ENCODE measurements around the gene XXYLT1.

Gene XXYLT1

GRCh38 chr3:195271410-195272243, 668 bp upstream of the XXYLT1 start:
- Mint-ChIP-seq H3K4me3 (peak overlapping the region; percentile 89), H3K36me3 (peaks cover 2% of the 10 kb centered on the region), H3K27ac (peak overlapping the region; percentile 87), H3K4me1 (peaks cover 26% of the 10 kb centered on the region), H3K9me3 (no peaks in the 10 kb centered on the region), H3K27me3 (no peaks in the 10 kb centered on the region)

GRCh38 chr3:195270079-195270816, 711 bp downstream of the XXYLT1 start:
- H3K4me3 Mint-ChIP-seq, result peak overlapping the region; percentile 87
- peak overlapping the region; percentile 79 for H3K27ac Mint-ChIP-seq
- no peaks in the 10 kb centered on the region for H3K9me3 Mint-ChIP-seq
- H3K4me1 Mint-ChIP-seq, result peaks cover 26% of the 10 kb centered on the region
- peaks cover 2% of the 10 kb centered on the region for H3K36me3 Mint-ChIP-seq
- no peaks in the 10 kb centered on the region for H3K27me3 Mint-ChIP-seq

- H3K4me3 Mint-ChIP-seq, result peak overlapping the region; percentile 87
- peaks cover 26% of the 10 kb centered on the region for H3K4me1 Mint-ChIP-seq
- H3K27me3 Mint-ChIP-seq, result no peaks in the 10 kb centered on the region
- H3K27ac Mint-ChIP-seq, result no peak overlapping the region
- no peaks in the 10 kb centered on the region for H3K9me3 Mint-ChIP-seq
- peaks cover 4% of the 10 kb centered on the region for H3K36me3 Mint-ChIP-seq
Measured at GRCh38 chr3:195269375-195270078, 1.4 kb downstream of the XXYLT1 start.

GRCh38 chr3:195268576-195269309, 2.2 kb downstream of the XXYLT1 start:
- Mint-ChIP-seq H3K36me3 (peaks cover 4% of the 10 kb centered on the region), H3K27ac (peak overlapping the region; percentile 2), H3K4me1 (peaks cover 26% of the 10 kb centered on the region), H3K9me3 (no peaks in the 10 kb centered on the region), H3K27me3 (no peaks in the 10 kb centered on the region), H3K4me3 (peak overlapping the region; percentile 87)

- H3K36me3 Mint-ChIP-seq, result peaks cover 4% of the 10 kb centered on the region
- no peaks in the 10 kb centered on the region for H3K27me3 Mint-ChIP-seq
- peaks cover 24% of the 10 kb centered on the region for H3K4me1 Mint-ChIP-seq
- H3K4me3 Mint-ChIP-seq, result no peak overlapping the region
- no peaks in the 10 kb centered on the region for H3K9me3 Mint-ChIP-seq
- H3K27ac Mint-ChIP-seq, result no peak overlapping the region
Measured at GRCh38 chr3:195267096-195267495, 3.9 kb downstream of the XXYLT1 start.

GRCh38 chr3:195266428-195266827, 4.5 kb downstream of the XXYLT1 start:
- Mint-ChIP-seq H3K4me1 (peaks cover 19% of the 10 kb centered on the region), H3K27me3 (no peaks in the 10 kb centered on the region), H3K4me3 (no peak overlapping the region), H3K36me3 (peaks cover 4% of the 10 kb centered on the region), H3K27ac (no peak overlapping the region), H3K9me3 (no peaks in the 10 kb centered on the region)

GRCh38 chr3:195265363-195265976, 5.5 kb downstream of the XXYLT1 start:
- Mint-ChIP-seq H3K9me3 (no peaks in the 10 kb centered on the region), H3K4me3 (no peak overlapping the region), H3K4me1 (peaks cover 27% of the 10 kb centered on the region), H3K36me3 (peaks cover 4% of the 10 kb centered on the region), H3K27me3 (no peaks in the 10 kb centered on the region), H3K27ac (no peak overlapping the region)

- Mint-ChIP-seq H3K4me1 (peaks cover 15% of the 10 kb centered on the region), H3K9me3 (no peaks in the 10 kb centered on the region), H3K36me3 (peaks cover 4% of the 10 kb centered on the region), H3K4me3 (no peak overlapping the region), H3K27me3 (no peaks in the 10 kb centered on the region), H3K27ac (no peak overlapping the region)
Measured at GRCh38 chr3:195263925-195264600, 6.9 kb downstream of the XXYLT1 start.

- no peaks in the 10 kb centered on the region for H3K9me3 Mint-ChIP-seq
- H3K4me1 Mint-ChIP-seq, result peaks cover 9% of the 10 kb centered on the region
- no peak overlapping the region for H3K27ac Mint-ChIP-seq
- H3K36me3 Mint-ChIP-seq, result peaks cover 4% of the 10 kb centered on the region
- no peaks in the 10 kb centered on the region for H3K27me3 Mint-ChIP-seq
- no peak overlapping the region for H3K4me3 Mint-ChIP-seq
Measured at GRCh38 chr3:195263193-195263924, 7.6 kb downstream of the XXYLT1 start.

GRCh38 chr3:195261925-195262324, 9.0 kb downstream of the XXYLT1 start:
- Mint-ChIP-seq H3K36me3 (peaks cover 2% of the 10 kb centered on the region), H3K27ac (no peak overlapping the region), H3K4me3 (no peak overlapping the region), H3K4me1 (peaks cover 9% of the 10 kb centered on the region), H3K9me3 (no peaks in the 10 kb centered on the region), H3K27me3 (no peaks in the 10 kb centered on the region)

GRCh38 chr3:195260280-195260905, 10.6 kb downstream of the XXYLT1 start:
- no peaks in the 10 kb centered on the region for H3K27me3 Mint-ChIP-seq
- peak overlapping the region; percentile 76 for H3K4me3 Mint-ChIP-seq
- peaks cover 2% of the 10 kb centered on the region for H3K36me3 Mint-ChIP-seq
- no peaks in the 10 kb centered on the region for H3K9me3 Mint-ChIP-seq
- H3K27ac Mint-ChIP-seq, result no peak overlapping the region
- peaks cover 9% of the 10 kb centered on the region for H3K4me1 Mint-ChIP-seq

GRCh38 chr3:195259475-195260279, 11.3 kb downstream of the XXYLT1 start:
- Mint-ChIP-seq H3K27ac (peak overlapping the region; percentile 76), H3K4me3 (peak overlapping the region; percentile 64), H3K27me3 (no peaks in the 10 kb centered on the region), H3K9me3 (no peaks in the 10 kb centered on the region), H3K36me3 (no peaks in the 10 kb centered on the region), H3K4me1 (peaks cover 9% of the 10 kb centered on the region)

- H3K9me3 Mint-ChIP-seq, result no peaks in the 10 kb centered on the region
- H3K36me3 Mint-ChIP-seq, result no peaks in the 10 kb centered on the region
- no peaks in the 10 kb centered on the region for H3K27me3 Mint-ChIP-seq
- peaks cover 9% of the 10 kb centered on the region for H3K4me1 Mint-ChIP-seq
- H3K4me3 Mint-ChIP-seq, result peak overlapping the region; percentile 26
- no peak overlapping the region for H3K27ac Mint-ChIP-seq
Measured at GRCh38 chr3:195259154-195259474, 11.8 kb downstream of the XXYLT1 start.

All from activated naive CD4-positive, alpha-beta T cell treated with anti-CD3 and anti-CD28 coated beads, Interleukin-2, amount 50 U/mL, for 24 hours (primary cell).